IMR-90 (cell line): Measurements from ENCODE around the gene TLR3. TPM values are rescaled to one million over a fixed set of nuclear protein-coding genes. Genes with fewer than 3 reads are reported as not detected.

Experiments used
- ATAC-seq: fragments of 200-7000 bp; cut with Tn5 transposase; 2 replicates; pipeline ENCODE4 v1.9.1; 2020; ENCODE audit warnings: low read depth, mild to moderate bottlenecking, moderate library complexity
- BruUV-seq: library from RNA; stranded (reverse); fragments of 400-500 nt; replicated peaks from 2 replicates; lab custom pipeline; 2021; lab: Mats Ljungman, UMichigan
- CTCF ChIA-PET: fragments of 300-600 bp; formaldehyde crosslinking; extraction: SDS; loops from one replicate; lab custom pipeline; 2021; ENCODE audit warnings: antibody characterized with exemption; lab: Yijun Ruan, JAX
- POLR2A ChIA-PET: fragments of 300-600 bp; sonication (Branson Sonifier 250); formaldehyde crosslinking; loops from one replicate; lab custom pipeline; 2022; ENCODE audit warnings: antibody characterized with exemption; ENCODE audit not compliant: unreplicated experiment; lab: Charles Lee
- DNase-seq: peaks from one replicate; pipeline ENCODE4 v3.0.0; 2013
- H2AFZ ChIP-seq: replicated peaks from 2 replicates; pipeline ENCODE3; 2013; ENCODE audit warnings: low read length, mild to moderate bottlenecking; ENCODE audit not compliant: poor library complexity
- H2AK5ac ChIP-seq: 2 replicates; pipeline ENCODE4 v1.6.1; 2013; ENCODE audit warnings: low read depth, low read length, inconsistent platforms
- H2AK9ac ChIP-seq: replicated peaks from 2 replicates; pipeline ENCODE3; 2013; ENCODE audit warnings: mild to moderate bottlenecking, low read depth, low read length, moderate library complexity; ENCODE audit not compliant: poor library complexity
- H2BK120ac ChIP-seq: 2 replicates; pipeline ENCODE4 v1.6.1; 2013; ENCODE audit warnings: low read depth, low read length, inconsistent platforms
- H2BK15ac ChIP-seq: 3 replicates; pipeline ENCODE4 v1.6.1; 2013; ENCODE audit warnings: low read depth, low read length, inconsistent platforms
- H2BK20ac ChIP-seq: 2 replicates; pipeline ENCODE4 v1.6.1; 2013; ENCODE audit warnings: low read depth, mild to moderate bottlenecking, inconsistent platforms, low read length, moderate library complexity
- H2BK5ac ChIP-seq: 2 replicates; pipeline ENCODE4 v1.6.1; 2013; ENCODE audit warnings: mild to moderate bottlenecking, low read depth, low read length, inconsistent platforms; ENCODE audit not compliant: poor library complexity, severe bottlenecking
- H3K14ac ChIP-seq: replicated peaks from 2 replicates; pipeline ENCODE4 v1.6.1; 2013; ENCODE audit warnings: low read depth, low read length, inconsistent platforms
- H3K18ac ChIP-seq: 2 replicates; pipeline ENCODE4 v1.6.1; 2013; ENCODE audit warnings: low read depth, low read length, control low read depth
- H3K23ac ChIP-seq: 2 replicates; pipeline ENCODE4 v1.6.1; 2013; ENCODE audit warnings: low read depth, low read length, inconsistent platforms
- H3K27ac ChIP-seq: 2 replicates; pipeline ENCODE4 v1.5.1; 2013; ENCODE audit warnings: mild to moderate bottlenecking, control low read depth, low read length; ENCODE audit not compliant: insufficient read depth
- H3K27me3 ChIP-seq: 2 replicates; pipeline ENCODE4 v1.6.1; 2013; ENCODE audit warnings: low read length; ENCODE audit not compliant: control insufficient read depth, insufficient read depth
- H3K36me3 ChIP-seq: 2 replicates; pipeline ENCODE4 v1.6.1; 2013; ENCODE audit warnings: low read length, mixed read lengths; ENCODE audit not compliant: control insufficient read depth, insufficient read depth
- H3K4ac ChIP-seq: 2 replicates; pipeline ENCODE4 v1.6.1; 2013; ENCODE audit warnings: low read depth, low read length, inconsistent platforms
- H3K4me1 ChIP-seq: 2 replicates; pipeline ENCODE4 v1.6.1; 2013; ENCODE audit warnings: low read length, mixed read lengths; ENCODE audit not compliant: control insufficient read depth, insufficient read depth
- H3K4me2 ChIP-seq: 2 replicates; pipeline ENCODE4 v1.6.1; 2013; ENCODE audit warnings: low read depth, mild to moderate bottlenecking, control low read depth, low read length, moderate library complexity
- H3K4me3 ChIP-seq: 2 replicates; pipeline ENCODE4 v1.5.1; 2013; ENCODE audit warnings: low read depth, mild to moderate bottlenecking, control low read depth, low read length, moderate library complexity; ENCODE audit not compliant: insufficient read depth
- H3K56ac ChIP-seq: 2 replicates; pipeline ENCODE4 v1.6.1; 2013; ENCODE audit warnings: low read length, inconsistent platforms; ENCODE audit not compliant: insufficient read depth; ENCODE audit errors: extremely low read depth
- H3K79me1 ChIP-seq, 2 experiments: 2 replicates each; pipeline ENCODE4 v1.6.1; 2013; ENCODE audit warnings: low read length in 2 of 2, inconsistent platforms in 1 of 2, low read depth in 1 of 2
- H3K9ac ChIP-seq: 2 replicates; pipeline ENCODE4 v1.6.1; 2013; ENCODE audit warnings: low read depth, low read length, control low read depth
- H3K9me1 ChIP-seq: 2 replicates; pipeline ENCODE4 v1.6.1; 2013; ENCODE audit warnings: low read length, inconsistent platforms; ENCODE audit not compliant: insufficient read depth
- H3K9me3 ChIP-seq: 2 replicates; pipeline ENCODE4 v1.6.1; 2013; ENCODE audit warnings: low read length; ENCODE audit not compliant: control insufficient read depth, insufficient read depth
- H4K20me1 ChIP-seq: 2 replicates; pipeline ENCODE4 v1.6.1; 2013; ENCODE audit warnings: low read length, inconsistent platforms; ENCODE audit not compliant: insufficient read depth
- H4K5ac ChIP-seq: 2 replicates; pipeline ENCODE4 v1.6.1; 2013; ENCODE audit warnings: mild to moderate bottlenecking, low read depth, low read length, control low read depth
- H4K8ac ChIP-seq, 2 experiments: 2 replicates each; pipeline ENCODE4 v1.6.1; 2013; ENCODE audit warnings: low read depth in 2 of 2, low read length in 2 of 2, control low read depth in 1 of 2, inconsistent platforms in 1 of 2
- H4K91ac ChIP-seq: 2 replicates; pipeline ENCODE4 v1.6.1; 2013; ENCODE audit warnings: low read depth, low read length, inconsistent platforms; ENCODE audit not compliant: insufficient read depth
- BHLHE40 ChIP-seq: fragments of 150-350 bp; IDR thresholded peaks from 2 replicates; pipeline ENCODE4 v1.6.1; 2016; ENCODE audit warnings: mild to moderate bottlenecking, low read depth, low read length
- POLR2A ChIP-seq: IDR thresholded peaks from 2 replicates; pipeline ENCODE4 v1.6.1; 2012; ENCODE audit warnings: mild to moderate bottlenecking, low read depth, low read length
- RAD21 ChIP-seq: IDR thresholded peaks from 2 replicates; pipeline ENCODE4 v1.6.1; 2012; ENCODE audit warnings: low read length, improper control_type of control experiment
- RCOR1 ChIP-seq: IDR thresholded peaks from 2 replicates; pipeline ENCODE4 v1.6.1; 2012; ENCODE audit warnings: mild to moderate bottlenecking, low read length, improper control_type of control experiment; ENCODE audit not compliant: insufficient replicate concordance
- RFX5 ChIP-seq: IDR thresholded peaks from 2 replicates; pipeline ENCODE4 v1.8.0; 2012; ENCODE audit warnings: low read depth, mild to moderate bottlenecking, low read length, moderate library complexity
- WGBS, 2 experiments: methylation state at CpG; one replicate each; pipeline versions ENCODE4 v1.1.5 to v1.1.7; 2013; ENCODE audit warnings: missing lambda C conversion rate in 2 of 2; ENCODE audit not compliant: insufficient read length in 1 of 2; ENCODE audit errors: extremely low coverage in 2 of 2; 5-methylcytosine and 5-hydroxymethylcytosine counted together
- dilution Hi-C: fragments of 300-500 bp; cut with HindIII; formaldehyde crosslinking; loops from one replicate; pipeline ENCODE4 v1.14.3; 2018; ENCODE audit warnings: low sequenced_read_pairs; ENCODE audit not compliant: unreplicated experiment
- in situ Hi-C: fragments of 300-500 bp; cut with MboI; formaldehyde crosslinking; loops from 3 replicates; pipeline ENCODE4 v1.14.3; 2019; ENCODE audit warnings: low sequenced_read_pairs, inconsistent platforms, mixed read lengths
- intact Hi-C: fragments of 100-400 bp; cut with micrococcal nuclease; formaldehyde crosslinking; loops from 2 replicates; pipeline ENCODE4 v1.10.0; 2022
- polyA plus RNA-seq, 3 experiments: library from polyadenylated mRNA; depleted of rRNA; stranded (reverse); fragments of >200 nt; gene quantifications; 2 replicates each; pipeline ENCODE4 v1.2.3, GENCODE V29; 2012; ENCODE audit warnings: low replicate concordance in 1 of 3
- total RNA-seq: library from RNA; depleted of rRNA; stranded (reverse); fragments of >200 nt; gene quantifications from 2 replicates; pipeline ENCODE4 v1.2.3, GENCODE V29; 2012
- TF ChIP-seq, protein P1 (sequence below): fragments of 150-350 bp; IDR thresholded peaks from 2 replicates; pipeline ENCODE4 v1.6.1; 2016; ENCODE audit warnings: low read depth, mild to moderate bottlenecking, low read length, moderate library complexity, borderline replicate concordance

TLR3 gene
- total and polyA plus RNA-seq, 2 of the 4 experiments (the other 2 are of a cell fraction): 0.12 to 0.36 TPM

- no peak overlapping the region for H3K27ac ChIP-seq
- no peaks in the 10 kb centered on the region for H3K9me3 ChIP-seq
- no peak overlapping the region for H3K23ac ChIP-seq
- H3K4ac ChIP-seq: no peak overlapping the region
- H3K27me3 ChIP-seq: peaks cover 24% of the 10 kb centered on the region
- no CpG with 5 or more reads among the region's 17 CpGs for WGBS, 2 experiments
- intact Hi-C loops (no loop called here), dilution Hi-C loops (no loop called here), in situ Hi-C loops (no loop called here)
- no peaks in the 10 kb centered on the region for H3K36me3 ChIP-seq
- no peak overlapping the region for H4K8ac ChIP-seq
- H3K56ac ChIP-seq: no peak overlapping the region
- ChIA-PET POLR2A (no interaction called here), CTCF (no interaction called here)
- no TSS peak for BruUV-seq
- H2BK15ac ChIP-seq: no peak overlapping the region
- no peak for TF ChIP-seq RFX5
- no peak for TF ChIP-seq POLR2A
- no peak for TF ChIP-seq BHLHE40
- TF ChIP-seq RCOR1: no peak
- TF ChIP-seq, protein P1, sequence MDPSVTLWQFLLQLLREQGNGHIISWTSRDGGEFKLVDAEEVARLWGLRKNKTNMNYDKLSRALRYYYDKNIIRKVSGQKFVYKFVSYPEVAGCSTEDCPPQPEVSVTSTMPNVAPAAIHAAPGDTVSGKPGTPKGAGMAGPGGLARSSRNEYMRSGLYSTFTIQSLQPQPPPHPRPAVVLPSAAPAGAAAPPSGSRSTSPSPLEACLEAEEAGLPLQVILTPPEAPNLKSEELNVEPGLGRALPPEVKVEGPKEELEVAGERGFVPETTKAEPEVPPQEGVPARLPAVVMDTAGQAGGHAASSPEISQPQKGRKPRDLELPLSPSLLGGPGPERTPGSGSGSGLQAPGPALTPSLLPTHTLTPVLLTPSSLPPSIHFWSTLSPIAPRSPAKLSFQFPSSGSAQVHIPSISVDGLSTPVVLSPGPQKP: no peak
- TF ChIP-seq RAD21: no peak
- no peaks in the 10 kb centered on the region for H3K79me1 ChIP-seq
- H3K4me1 ChIP-seq: no peaks in the 10 kb centered on the region
- H3K4me3 ChIP-seq: no peak overlapping the region; the same call in 1 of the 2 replicates
- no peak overlapping the region for H4K5ac ChIP-seq
- no peak overlapping the region for H3K18ac ChIP-seq
- H4K20me1 ChIP-seq: no peaks in the 10 kb centered on the region
- H2BK120ac ChIP-seq: no peak overlapping the region
- H2AK5ac ChIP-seq: no peak overlapping the region
- DNase-seq: no peak
- H2BK20ac ChIP-seq: no peak overlapping the region
- H2BK5ac ChIP-seq: no peak overlapping the region
- no peak overlapping the region for H3K9ac ChIP-seq
- no peak overlapping the region for H4K91ac ChIP-seq
- no peaks in the 10 kb centered on the region for H3K9me1 ChIP-seq
- H2AFZ ChIP-seq: no peak overlapping the region
- ATAC-seq: no peak
- no peak overlapping the region for H3K14ac ChIP-seq
- H3K4me2 ChIP-seq: no peak overlapping the region
- no peak overlapping the region for H2AK9ac ChIP-seq
Observed at GRCh38 chr4:186105647-186106321, 36.8 kb downstream of the TLR3 start.
